ENCODE results near the gene FAM131C. TPM values are rescaled to one million over a fixed set of nuclear protein-coding genes. Genes with fewer than 3 reads are reported as not detected.

The FAM131C gene
- total RNA-seq, 1 donor from 2014 or later = not detected

DNA sequence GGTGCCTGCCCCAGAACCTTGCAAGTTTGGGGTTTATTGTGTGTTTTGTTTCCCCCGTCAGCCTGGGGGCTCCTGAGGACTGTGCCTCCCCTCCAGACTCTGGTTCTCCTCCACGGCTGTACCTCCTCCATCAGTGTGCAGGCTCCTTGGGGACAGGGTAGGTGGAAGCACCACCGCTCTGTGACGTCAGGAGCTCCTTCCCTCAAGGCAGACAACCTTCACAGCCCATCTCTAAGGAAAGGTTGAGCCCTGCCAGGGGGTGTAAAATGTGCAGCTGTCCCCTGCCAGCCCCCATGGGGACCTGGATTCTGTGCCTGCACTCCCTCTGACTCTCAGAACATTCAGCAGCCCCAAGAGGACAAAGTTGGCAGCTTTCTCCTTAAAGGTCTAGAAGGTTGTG, 55.1 kb downstream of the FAM131C start:
- CTCF ChIA-PET = no interaction called here
- DNase-seq (no peak), ATAC-seq (ENCODE audit: low read depth) (no peak)
- Mint-ChIP-seq H3K4me1 (peaks cover 19% of the 10 kb centered on the region), H3K27ac (no peak overlapping the region), H3K27me3 (peaks cover 3% of the 10 kb centered on the region), H3K9me3 (no peaks in the 10 kb centered on the region), H3K4me3 (no peak overlapping the region), H3K36me3 (ENCODE audit: low read depth) (no peaks in the 10 kb centered on the region)
- TF ChIP-seq, protein P1, sequence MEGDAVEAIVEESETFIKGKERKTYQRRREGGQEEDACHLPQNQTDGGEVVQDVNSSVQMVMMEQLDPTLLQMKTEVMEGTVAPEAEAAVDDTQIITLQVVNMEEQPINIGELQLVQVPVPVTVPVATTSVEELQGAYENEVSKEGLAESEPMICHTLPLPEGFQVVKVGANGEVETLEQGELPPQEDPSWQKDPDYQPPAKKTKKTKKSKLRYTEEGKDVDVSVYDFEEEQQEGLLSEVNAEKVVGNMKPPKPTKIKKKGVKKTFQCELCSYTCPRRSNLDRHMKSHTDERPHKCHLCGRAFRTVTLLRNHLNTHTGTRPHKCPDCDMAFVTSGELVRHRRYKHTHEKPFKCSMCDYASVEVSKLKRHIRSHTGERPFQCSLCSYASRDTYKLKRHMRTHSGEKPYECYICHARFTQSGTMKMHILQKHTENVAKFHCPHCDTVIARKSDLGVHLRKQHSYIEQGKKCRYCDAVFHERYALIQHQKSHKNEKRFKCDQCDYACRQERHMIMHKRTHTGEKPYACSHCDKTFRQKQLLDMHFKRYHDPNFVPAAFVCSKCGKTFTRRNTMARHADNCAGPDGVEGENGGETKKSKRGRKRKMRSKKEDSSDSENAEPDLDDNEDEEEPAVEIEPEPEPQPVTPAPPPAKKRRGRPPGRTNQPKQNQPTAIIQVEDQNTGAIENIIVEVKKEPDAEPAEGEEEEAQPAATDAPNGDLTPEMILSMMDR (IDR thresholded peaks at IDR 0.05) = no peak
- POLR2A ChIA-PET = no interaction called here
- intact Hi-C loops (cut with micrococcal nuclease) = no loop called here

DNA sequence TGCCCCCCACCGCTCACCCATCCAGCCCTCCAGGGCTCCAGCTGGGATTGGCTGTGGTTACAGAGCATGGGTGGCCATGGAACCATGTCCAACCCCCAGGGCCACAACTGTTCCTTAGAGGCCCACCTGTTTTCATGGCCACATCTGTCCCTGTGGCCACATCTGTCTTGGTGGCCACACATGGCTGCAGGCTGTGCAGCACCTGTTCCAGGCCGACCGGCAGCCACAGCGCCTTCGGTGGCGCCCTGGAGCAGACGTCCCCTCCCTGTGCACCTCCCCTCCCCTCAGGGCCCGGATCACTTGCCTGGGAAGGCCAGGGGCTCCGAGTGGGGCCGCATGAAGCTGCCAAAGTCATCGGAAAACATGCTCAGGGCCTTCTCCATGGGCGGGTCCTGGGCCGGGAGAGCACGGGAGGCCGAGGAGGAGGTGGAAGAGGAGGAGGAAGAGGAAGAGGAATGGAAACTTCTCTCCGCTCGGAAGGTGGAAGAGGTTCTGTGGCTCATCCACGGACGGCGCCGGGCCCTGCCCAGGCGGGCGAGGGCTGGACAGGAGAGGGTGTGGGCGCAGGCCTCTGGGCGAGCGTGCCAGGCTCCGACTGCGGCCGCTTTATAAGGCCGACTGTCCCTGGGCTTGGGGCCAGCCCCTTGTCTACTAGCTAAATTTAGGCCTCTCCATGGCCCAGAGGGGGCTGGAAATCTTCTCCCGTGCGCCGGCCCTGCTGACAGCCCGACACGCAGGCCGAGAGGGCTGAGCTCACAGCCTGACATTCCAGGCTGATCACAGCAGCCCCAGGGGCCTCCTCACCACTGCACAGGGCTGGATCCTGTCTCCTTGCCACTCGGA, 55.8 kb downstream of the FAM131C start, which contains the start of gene HSPB7:
Gene HSPB7 (minus strand): TSS at position 583 of the 843 bp plus-strand sequence. CDS start 80 bp downstream, at position 503.
- H3K4me3 Mint-ChIP-seq = no peak within 1 kb of the TSS
- ATAC-seq (ENCODE audit: low read depth) = no peak
- H3K36me3 Mint-ChIP-seq (ENCODE audit: low read depth) = no peaks in the 10 kb centered on the region
- DNase-seq = no peak
- no peaks in the 10 kb centered on the region for H3K9me3 Mint-ChIP-seq
- H3K27ac Mint-ChIP-seq = no peak within 1 kb of the TSS
- TF ChIP-seq, protein P1 (IDR thresholded peaks at IDR 0.05) = no peak
- H3K4me1 Mint-ChIP-seq = peaks cover 19% of the 10 kb centered on the region
- intact Hi-C loops (cut with micrococcal nuclease) = no loop called here
- peaks cover 3% of the 10 kb centered on the region for H3K27me3 Mint-ChIP-seq
- ChIA-PET POLR2A (no interaction called here), CTCF (no interaction called here)

DNA sequence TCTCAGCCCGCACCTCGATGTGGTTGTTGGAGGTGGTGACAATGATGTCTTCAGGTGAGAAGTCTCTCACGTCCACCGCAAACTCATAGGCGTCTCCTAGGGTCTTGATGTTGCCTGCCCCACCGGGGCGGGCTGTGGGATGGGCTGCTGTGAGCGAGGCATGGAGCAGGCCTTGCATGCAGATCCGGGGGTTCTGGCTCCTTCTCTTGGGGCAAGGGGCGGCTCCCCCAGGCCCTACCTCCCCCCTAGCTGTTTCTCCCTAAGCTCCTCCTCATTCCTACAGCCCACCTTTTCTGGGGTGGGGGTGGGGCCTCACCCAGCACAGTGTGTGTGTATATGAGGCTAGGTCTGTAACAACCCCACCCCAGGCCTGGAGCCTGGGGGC, 56.4 kb downstream of the FAM131C start:
- TF ChIP-seq, protein P1 (IDR thresholded peaks at IDR 0.05) = no peak
- ATAC-seq (ENCODE audit: low read depth) (no peak), DNase-seq (no peak)
- ChIA-PET POLR2A (no interaction called here), CTCF (no interaction called here)
- Mint-ChIP-seq H3K27me3 (peaks cover 3% of the 10 kb centered on the region), H3K4me3 (no peak overlapping the region), H3K9me3 (no peaks in the 10 kb centered on the region), H3K36me3 (ENCODE audit: low read depth) (no peaks in the 10 kb centered on the region), H3K27ac (no peak overlapping the region), H3K4me1 (peaks cover 25% of the 10 kb centered on the region)
- intact Hi-C loops (cut with micrococcal nuclease) = no loop called here

DNA sequence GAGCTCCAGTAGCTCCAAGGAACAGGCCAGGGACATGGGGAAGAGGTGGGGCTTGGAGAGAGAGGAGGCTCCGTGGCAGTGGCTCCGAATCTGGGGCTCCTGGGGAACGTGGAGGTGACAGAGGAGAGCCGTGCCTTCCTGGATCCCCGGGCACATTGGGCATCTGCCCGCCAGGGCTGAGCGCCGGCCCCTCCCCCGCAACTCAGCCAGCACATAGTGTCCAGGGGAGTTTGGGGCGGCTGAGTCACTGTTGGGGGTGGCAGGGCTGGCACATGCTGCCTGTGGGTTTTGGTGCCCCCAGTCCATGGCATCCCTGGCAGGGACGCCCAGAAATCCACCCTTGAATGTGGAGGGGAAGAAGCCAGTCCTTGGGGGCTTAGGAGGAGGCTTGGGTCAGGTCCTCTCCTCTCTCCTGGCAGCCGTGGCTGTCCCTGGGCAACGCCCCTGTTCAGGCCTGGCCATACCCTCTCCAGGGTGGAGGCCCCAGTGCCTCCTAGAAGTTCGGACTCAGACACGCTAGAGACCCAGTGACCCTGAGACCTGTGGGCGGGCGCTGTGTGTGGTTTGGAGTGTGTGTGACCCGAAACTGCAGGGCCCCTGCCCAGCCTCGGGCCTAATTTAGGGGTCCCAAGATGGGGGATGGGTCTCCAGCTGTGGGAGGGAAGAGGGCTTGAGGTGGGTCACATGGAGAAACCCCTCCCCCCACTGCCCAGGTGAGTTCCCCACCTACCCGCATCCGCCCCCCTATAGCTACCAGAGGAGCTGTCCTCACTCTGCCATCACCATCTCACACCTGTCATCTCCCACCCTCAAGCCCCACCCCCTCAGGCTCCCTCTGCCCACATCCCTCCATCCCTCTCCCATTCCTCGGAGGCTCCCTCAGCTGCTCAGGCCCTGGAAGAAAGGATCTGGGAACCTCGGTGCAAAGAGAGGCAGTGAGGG, 57.2 kb downstream of the FAM131C start:
- POLR2A ChIA-PET = no interaction called here
- H3K27me3 Mint-ChIP-seq = no peaks in the 10 kb centered on the region
- ATAC-seq (ENCODE audit: low read depth) (no peak), DNase-seq (no peak)
- intact Hi-C loops (cut with micrococcal nuclease) = no loop called here
- H3K27ac Mint-ChIP-seq = no peak overlapping the region
- TF ChIP-seq, protein P1 (IDR thresholded peaks at IDR 0.05) = no peak
- H3K36me3 Mint-ChIP-seq (ENCODE audit: low read depth) = no peaks in the 10 kb centered on the region
- CTCF ChIA-PET = no interaction called here
- no peak overlapping the region for H3K4me3 Mint-ChIP-seq
- H3K9me3 Mint-ChIP-seq = no peaks in the 10 kb centered on the region
- H3K4me1 Mint-ChIP-seq = peaks cover 27% of the 10 kb centered on the region

DNA sequence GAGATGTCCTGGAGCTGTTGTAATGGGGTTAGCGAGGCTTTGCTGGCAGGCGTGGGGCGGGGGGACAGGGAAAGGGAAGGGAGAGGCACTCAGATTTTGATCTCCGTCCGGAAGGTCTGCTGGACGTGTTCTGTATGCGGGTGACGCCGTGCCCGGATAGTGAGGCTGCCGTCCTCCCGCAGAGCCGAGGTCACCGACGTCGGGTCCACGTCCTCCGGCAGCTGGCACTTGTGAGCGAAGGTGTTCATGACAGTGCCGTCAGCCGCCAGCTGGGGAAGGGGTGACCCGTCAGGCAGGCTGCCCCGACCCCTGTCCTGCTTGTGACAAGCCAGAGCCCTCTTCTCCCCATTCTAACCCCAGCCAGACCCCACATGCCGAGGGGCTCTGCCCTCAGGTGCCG, 58.0 kb downstream of the FAM131C start:
- ATAC-seq (ENCODE audit: low read depth) = no peak
- CTCF ChIA-PET = no interaction called here
- POLR2A ChIA-PET = no interaction called here
- Mint-ChIP-seq H3K4me1 (peaks cover 27% of the 10 kb centered on the region), H3K4me3 (no peak overlapping the region), H3K9me3 (no peaks in the 10 kb centered on the region), H3K27me3 (no peaks in the 10 kb centered on the region), H3K36me3 (ENCODE audit: low read depth) (no peaks in the 10 kb centered on the region), H3K27ac (no peak overlapping the region)
- TF ChIP-seq, protein P1 (IDR thresholded peaks at IDR 0.05) = no peak
- no peak for DNase-seq
- intact Hi-C loops (cut with micrococcal nuclease) = no loop called here
